Measurements from ENCODE around the gene AVPR1B. TPM values are rescaled to one million over a fixed set of nuclear protein-coding genes. Genes with fewer than 3 reads are reported as not detected.

The AVPR1B gene
- polyA plus RNA-seq, 2 of the 4 experiments (the other 2 are of a cell fraction), result not detected

DNA sequence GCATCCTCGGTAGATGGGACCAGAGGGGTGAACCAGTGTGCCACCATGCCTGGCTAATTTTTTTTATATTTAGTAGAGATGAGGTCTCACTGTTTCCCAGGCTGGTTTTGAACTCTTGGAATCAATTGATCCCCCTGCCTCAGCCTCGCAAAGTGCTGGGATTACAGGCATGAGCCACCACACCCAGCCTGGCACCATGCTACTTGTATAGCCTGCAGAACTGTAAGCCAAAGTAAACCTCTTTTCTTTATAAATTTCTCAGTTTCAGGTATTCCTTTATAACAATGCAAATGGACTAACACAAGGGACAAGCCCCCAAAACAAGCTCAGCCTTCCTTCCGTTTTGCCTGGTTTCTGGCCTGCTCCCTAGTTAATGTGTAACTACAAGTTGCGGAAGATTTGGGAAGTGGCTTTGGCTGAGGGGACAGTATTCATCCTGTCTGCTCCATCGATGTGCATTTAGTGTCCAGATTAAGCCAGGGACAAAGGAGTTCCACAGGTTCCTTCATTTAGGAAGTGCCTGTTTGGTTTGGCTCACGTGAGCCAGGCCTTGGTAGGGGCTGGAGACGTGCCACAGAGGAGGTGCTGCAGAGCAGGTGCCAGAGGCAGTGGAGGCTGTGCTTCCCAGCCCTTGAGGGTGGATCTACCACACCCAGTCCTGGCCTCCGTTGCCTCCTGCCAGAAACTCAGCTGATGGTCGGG, 4.4 kb downstream of the AVPR1B start:
- no peak for TF ChIP-seq NFE2L2 (conservative IDR thresholded peaks at IDR 0.05; ENCODE audit: low read length)
- no peak for TF ChIP-seq MYC (IDR thresholded peaks at IDR 0.05; ENCODE audit: borderline replicate concordance, low read length)
- no peak for TF ChIP-seq KDM1A (IDR thresholded peaks at IDR 0.05; ENCODE audit: low read depth)
- no peak for TF ChIP-seq HOXB13 (CRISPR knock-in tag; IDR thresholded peaks at IDR 0.05; ENCODE audit: low read depth)
- TF ChIP-seq RAD21 (conservative IDR thresholded peaks at IDR 0.05 in 1 of 2, IDR thresholded peaks at IDR 0.05 in 1 of 2), result no peak
- TF ChIP-seq ZFP36 (IDR thresholded peaks at IDR 0.05; ENCODE audit: borderline replicate concordance, partially characterized antibody), result no peak
- no peak for TF ChIP-seq SREBF2 (IDR thresholded peaks at IDR 0.05)
- no peak for TF ChIP-seq ESRRA (IDR thresholded peaks at IDR 0.05; ENCODE audit: borderline replicate concordance, low read length)
- TF ChIP-seq CEBPB (IDR thresholded peaks at IDR 0.05), result no peak
- TF ChIP-seq JUN (IDR thresholded peaks at IDR 0.05), result no peak
- TF ChIP-seq REST (IDR thresholded peaks at IDR 0.05), result no peak
- TF ChIP-seq, protein P1, sequence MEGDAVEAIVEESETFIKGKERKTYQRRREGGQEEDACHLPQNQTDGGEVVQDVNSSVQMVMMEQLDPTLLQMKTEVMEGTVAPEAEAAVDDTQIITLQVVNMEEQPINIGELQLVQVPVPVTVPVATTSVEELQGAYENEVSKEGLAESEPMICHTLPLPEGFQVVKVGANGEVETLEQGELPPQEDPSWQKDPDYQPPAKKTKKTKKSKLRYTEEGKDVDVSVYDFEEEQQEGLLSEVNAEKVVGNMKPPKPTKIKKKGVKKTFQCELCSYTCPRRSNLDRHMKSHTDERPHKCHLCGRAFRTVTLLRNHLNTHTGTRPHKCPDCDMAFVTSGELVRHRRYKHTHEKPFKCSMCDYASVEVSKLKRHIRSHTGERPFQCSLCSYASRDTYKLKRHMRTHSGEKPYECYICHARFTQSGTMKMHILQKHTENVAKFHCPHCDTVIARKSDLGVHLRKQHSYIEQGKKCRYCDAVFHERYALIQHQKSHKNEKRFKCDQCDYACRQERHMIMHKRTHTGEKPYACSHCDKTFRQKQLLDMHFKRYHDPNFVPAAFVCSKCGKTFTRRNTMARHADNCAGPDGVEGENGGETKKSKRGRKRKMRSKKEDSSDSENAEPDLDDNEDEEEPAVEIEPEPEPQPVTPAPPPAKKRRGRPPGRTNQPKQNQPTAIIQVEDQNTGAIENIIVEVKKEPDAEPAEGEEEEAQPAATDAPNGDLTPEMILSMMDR (IDR thresholded peaks at IDR 0.05), result no peak
- TF ChIP-seq NR3C1 (IDR thresholded peaks at IDR 0.05), result no peak
- TF ChIP-seq TP53 (CRISPR knock-in tag; IDR thresholded peaks at IDR 0.05), result no peak
- no peak for TF ChIP-seq ZSCAN20 (CRISPR knock-in tag; IDR thresholded peaks at IDR 0.05)
- TF ChIP-seq CBX2 (IDR thresholded peaks at IDR 0.05; ENCODE audit: borderline replicate concordance, low read depth), result no peak
- no peak for TF ChIP-seq HEYL (CRISPR knock-in tag; IDR thresholded peaks at IDR 0.05)
- TF ChIP-seq GATA3 (IDR thresholded peaks at IDR 0.05; ENCODE audit: borderline replicate concordance), result no peak
- Histone ChIP-seq H3K4me3 (no peak overlapping the region), H3K27ac (no peak overlapping the region), H3K4me1 (peaks cover 2% of the 10 kb centered on the region; the same call in 2 of the 3 replicates), H3K4me2 (no peak overlapping the region), H3K9me3 (no peaks in the 10 kb centered on the region)
- DNase-seq (ENCODE audit: low read depth in 1 of 2, low spot score in 1 of 2) (no peak), ATAC-seq (no peak), FAIRE-seq (no peak)
- ChIA-PET POLR2A (no interaction called here), CTCF (interaction anchor here (1.5 to 21.8 kb wide), 3 partner anchors 15 to 194 kb away, joined by 3 to 325 read pairs (median 4); no protein-coding TSS in a partner anchor)
- WGBS (ENCODE audit: missing lambda C conversion rate), result 57% methylated on average over 9 of the region's 9 CpGs

- no peaks in the 10 kb centered on the region for H3K9me3 ChIP-seq
- no peak for TF ChIP-seq SREBF2 (IDR thresholded peaks at IDR 0.05)
- TF ChIP-seq BHLHE40 (IDR thresholded peaks at IDR 0.05; ENCODE audit: low read depth, low read length), result no peak
- ATAC-seq, result no peak
- no peaks in the 10 kb centered on the region for H3K4me1 ChIP-seq
- H3K4me3 ChIP-seq, result no peak overlapping the region
- CTCF ChIA-PET, result interaction anchor here (1.3 to 21.8 kb wide), 8 partner anchors 17 to 319 kb away, joined by 3 to 325 read pairs (median 5); no protein-coding TSS in a partner anchor
- FAIRE-seq, result no peak
- POLR2A ChIA-PET, result no interaction called here
- DNase-seq (ENCODE audit: low read depth in 1 of 2, low spot score in 1 of 2), result no peak
- H3K27ac ChIP-seq, result no peak overlapping the region
- no peak overlapping the region for H3K4me2 ChIP-seq
- WGBS (ENCODE audit: missing lambda C conversion rate), result 45% methylated on average over 6 of the region's 6 CpGs
Measured at GRCh38 chr1:206111271-206111927, 5.8 kb downstream of the AVPR1B start.
